Umbilical cord (tissue), 2 donors: Measurements from ENCODE around the gene EXTL1. TPM values are rescaled to one million over a fixed set of nuclear protein-coding genes. Genes with fewer than 3 reads are reported as not detected.
A peak's percentile ranks its signal among the peaks of the same experiment; 100 is the strongest.

ENCODE experiments used
- DNase-seq: peaks from one replicate; pipeline ENCODE4 v3.0.0-alpha.2; 2015; ENCODE audit warnings: low spot score
- total RNA-seq: library from RNA; depleted of rRNA; stranded (reverse); fragments of >200 nt; gene quantifications from one replicate; pipeline ENCODE4 v1.2.3, GENCODE V29; 2014; ENCODE audit warnings: low replicate concordance; ENCODE audit not compliant: insufficient read depth

EXTL1 gene
- total RNA-seq, 1 donor from 2014 or later, result 0.48 TPM

GRCh38 chr1:26067432-26067911, 45.9 kb downstream of the EXTL1 start, which contains the start of gene TRIM63:
TSS of gene TRIM63 (minus strand) at chr1:26067630. CDS start at chr1:26067494, 136 bp downstream.
- DNase-seq, result peak; percentile 31

DNA sequence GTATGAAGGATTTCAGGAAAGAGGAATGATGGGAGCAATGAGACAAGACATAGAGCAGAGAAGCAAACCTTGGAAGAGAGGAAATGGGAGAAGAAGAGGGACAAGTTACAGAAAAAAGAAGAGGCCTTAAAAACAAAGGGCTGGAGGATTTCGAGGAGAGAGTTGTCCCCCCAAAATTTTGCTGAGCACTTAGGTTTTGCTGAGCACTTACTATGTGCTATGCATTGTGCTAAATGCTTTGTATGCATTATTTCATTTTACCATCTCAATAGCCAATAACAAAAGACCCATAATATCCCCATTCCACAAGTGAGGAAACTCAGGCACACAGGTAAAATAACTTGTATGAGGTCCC, 48.3 kb downstream of the EXTL1 start:
- no peak for DNase-seq

GRCh38 chr1:26070296-26070962, 48.9 kb downstream of the EXTL1 start:
- no peak for DNase-seq

- no peak for DNase-seq
Measured at GRCh38 chr1:26070963-26071342, 49.4 kb downstream of the EXTL1 start.

GRCh38 chr1:26072305-26072704, 50.7 kb downstream of the EXTL1 start:
- no peak for DNase-seq

DNA sequence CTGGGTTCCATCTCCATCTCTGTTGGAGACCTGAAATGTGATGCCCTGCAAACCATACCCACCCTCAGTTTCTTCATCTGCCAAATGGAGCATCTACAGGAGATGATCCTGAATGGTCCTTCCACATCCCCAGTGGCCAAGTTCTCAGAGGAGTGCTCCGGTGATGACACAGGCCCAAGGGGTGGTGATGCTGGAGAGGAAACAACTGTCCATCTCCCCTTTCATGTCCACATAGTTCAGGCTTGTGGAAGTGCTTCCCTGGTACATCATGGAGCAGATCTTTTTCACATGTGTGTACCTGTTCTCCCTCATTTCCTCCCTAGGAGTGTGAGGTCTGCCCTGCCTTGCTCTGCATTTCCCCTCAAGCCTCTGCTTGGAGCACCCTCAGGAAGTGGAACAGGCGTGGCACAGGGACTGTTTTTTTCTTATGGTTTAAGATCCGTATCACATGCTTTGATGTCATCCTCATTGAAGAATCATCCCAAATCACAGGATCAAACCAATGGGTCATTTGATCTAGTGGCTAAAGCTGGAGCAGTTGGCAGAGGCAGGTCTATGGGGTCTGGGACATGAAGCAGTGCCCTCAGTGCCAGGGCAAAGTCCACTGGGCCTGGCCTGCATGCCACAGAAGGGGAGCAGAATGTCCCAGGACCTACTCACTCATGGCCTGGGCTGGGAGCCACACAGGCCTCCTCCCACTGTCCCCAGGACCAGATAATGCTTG, 54.0 kb downstream of the EXTL1 start:
- no peak for DNase-seq

DNA sequence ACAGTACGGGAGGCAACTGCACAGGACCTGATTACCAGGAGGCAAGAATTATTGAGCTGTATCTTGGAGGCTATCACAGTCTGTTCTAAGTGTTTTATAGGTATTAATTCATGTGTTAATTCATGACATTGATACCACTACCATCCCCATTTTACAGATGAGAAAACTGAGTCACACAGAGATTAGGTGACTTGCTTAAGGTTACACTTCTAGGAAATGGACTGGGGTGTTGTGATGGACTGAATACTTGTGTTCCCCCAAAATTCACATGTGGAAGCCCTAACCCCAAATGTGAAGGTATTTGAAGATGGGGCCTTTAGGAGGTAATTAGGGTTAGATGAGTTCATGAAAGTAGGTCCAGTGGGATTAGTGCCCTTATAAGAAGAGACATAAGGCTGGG, 55.9 kb downstream of the EXTL1 start:
- DNase-seq, result no peak

DNA sequence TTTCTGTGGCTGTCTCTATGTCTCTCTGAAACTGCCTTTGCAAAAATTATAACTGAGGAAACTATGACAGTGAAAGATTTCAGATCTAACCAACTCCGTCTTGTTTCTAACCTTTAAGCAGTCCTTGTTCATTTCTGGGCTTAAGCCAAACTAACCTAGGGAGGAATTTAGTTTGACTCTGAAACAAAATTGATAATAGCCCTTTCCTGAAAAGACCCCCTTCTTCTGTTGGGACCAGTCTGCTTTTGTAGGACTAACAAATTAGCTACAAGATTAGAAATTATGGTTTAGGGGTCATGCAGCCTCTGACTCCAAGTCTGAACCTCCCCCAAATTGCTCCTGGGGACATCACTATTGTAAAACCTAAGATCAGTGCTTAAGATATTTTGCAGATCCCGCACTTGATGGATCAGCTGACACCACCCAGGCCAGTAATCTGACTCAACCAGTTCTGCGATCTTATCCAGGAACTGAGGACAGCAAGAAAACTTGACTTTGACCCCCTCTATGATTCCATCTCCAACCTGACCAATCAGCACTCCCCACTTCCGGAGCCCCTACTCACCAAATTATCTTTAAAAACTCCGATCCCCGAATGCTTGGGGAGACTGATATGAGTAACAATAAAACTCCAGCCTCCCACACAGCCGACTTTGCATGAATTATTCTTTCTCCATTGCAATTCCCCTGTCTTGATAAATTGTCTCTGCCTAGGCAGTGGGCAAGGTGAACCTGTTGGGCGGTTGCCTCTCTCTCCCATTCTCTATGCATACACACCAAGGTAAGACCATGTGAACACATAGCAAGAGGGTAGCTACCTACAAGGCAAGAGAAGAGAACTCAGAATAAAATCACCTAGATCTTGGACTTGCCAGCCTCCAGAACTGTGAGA, 57.0 kb downstream of the EXTL1 start:
- peak; percentile 72 for DNase-seq

DNA sequence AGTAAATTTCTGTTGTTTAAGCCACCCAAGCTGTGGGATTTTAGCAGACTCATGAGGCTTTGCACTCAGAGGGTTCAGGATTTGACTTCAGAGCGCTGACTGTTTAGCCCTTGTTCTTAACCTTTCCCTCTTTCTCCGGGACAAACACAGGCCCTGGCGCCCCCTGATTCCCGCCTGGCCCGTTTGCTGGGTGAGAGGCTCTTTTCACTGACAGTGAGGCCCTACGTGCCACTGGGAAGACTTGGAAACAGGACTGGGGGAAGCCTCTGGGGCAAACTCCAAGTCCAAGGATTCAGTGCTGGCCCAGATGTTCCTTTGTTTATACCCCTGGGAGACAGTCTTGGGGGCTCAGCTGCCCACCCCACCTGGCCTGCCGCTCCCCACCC, 57.6 kb downstream of the EXTL1 start:
- no peak for DNase-seq

- no peak for DNase-seq
Measured at GRCh38 chr1:26079960-26080814, 58.6 kb downstream of the EXTL1 start.

DNA sequence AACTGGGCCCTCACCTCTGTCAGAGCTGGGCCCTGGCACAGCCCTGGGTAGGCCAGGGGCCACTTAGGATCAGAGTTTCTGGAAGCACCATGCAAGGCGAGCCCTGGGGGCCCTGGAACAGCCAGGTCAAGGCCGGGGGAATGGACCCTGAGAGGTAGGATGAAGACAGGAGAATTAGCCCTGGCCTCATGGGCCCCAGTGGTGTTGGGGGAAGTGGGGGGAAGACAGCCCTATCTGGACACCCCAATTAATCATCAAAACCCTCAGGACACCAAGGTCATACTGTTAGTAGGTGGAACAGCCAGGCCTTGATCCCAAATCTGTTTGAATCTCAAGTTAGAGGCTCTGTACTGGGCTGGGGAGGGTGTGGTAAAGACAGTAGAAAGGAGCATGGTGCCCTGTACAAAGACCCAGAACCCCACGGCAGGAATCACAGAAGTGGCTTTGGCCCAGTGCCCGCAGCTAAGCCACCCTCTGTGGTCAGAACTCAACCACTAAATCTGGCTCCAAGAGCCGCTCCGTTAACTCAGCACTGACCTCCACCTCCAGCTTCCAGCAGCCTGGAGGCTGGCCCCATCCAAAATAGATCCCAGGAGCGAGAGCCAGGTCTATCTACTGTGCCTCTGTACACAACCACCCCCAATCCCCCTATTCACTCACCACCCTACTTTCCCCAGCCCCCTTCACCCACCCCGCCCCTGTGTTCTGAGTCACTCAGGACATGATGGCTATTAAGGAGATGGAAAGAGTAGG, 59.9 kb downstream of the EXTL1 start:
- no peak for DNase-seq

DNA sequence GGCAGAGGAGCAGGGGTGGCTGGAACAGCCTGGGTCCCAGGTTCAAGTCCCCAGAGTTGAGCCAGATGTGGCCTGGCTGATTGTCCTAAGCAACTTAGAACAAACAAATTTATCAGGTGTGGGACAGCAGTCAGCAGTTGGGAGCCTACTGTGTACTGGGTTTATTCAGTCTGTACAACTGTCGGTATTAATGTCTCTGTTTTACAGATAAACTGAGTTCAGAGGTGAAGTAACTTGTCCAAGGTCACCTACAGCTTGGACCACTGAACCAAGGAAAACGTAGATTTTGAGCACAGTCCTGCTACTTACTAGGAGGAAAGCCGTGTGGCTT, 60.4 kb downstream of the EXTL1 start:
- DNase-seq, result no peak

DNA sequence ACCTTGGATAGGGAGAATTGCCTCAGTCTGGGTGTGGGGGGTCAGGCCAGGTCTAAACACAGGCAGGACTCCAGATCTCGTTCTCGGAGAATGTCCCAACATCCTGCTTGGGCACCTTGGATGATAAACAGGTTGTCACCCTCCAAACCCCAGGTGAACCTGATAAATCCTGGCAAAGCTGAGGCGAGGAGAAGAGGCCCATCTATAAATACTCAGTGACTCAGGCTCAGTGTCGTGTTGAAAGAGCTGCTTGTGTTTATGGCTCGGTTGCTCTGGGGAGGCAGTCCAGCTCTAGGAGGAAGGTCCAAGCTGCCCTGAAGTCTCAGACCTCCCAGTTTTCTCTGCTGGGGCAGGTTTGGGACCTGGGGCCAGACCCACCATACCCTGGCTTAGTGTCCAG, 61.6 kb downstream of the EXTL1 start:
- no peak for DNase-seq

DNA sequence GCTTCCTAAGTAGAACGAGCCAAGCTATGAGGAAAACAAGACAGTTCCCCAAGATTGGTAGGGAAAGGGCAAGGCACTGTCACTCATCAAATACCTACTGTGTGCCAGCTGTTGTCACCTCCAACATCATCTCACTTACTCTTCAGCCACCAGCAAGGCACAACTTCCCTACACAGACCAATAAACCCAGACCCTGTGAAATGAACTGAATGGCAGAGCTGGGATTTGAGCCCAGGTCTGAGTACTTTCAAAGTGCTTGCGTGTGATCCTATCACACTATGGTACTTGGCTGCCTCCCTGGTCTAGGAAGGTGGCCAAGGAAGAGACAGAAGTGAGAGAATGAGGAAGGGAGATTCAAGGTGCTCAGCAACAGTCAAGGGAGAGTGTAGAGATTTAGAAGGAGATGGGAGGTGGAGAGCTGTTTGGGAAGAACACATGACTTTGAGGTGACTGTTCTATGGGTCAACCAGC, 62.6 kb downstream of the EXTL1 start:
- no peak for DNase-seq

GRCh38 chr1:26084844-26085243, 63.3 kb downstream of the EXTL1 start:
- DNase-seq, result no peak

Other genes starting within 250 kb of the EXTL1 start
- gene SELENON, start 221.6 kb upstream of the EXTL1 start, total RNA-seq, result 17.8 TPM
- gene MTFR1L, start 201.8 kb upstream of the EXTL1 start, total RNA-seq, result 41.4 TPM
- gene AUNIP, start 162.3 kb upstream of the EXTL1 start, total RNA-seq, result 1.4 TPM
- gene PAQR7, start 146.1 kb upstream of the EXTL1 start, total RNA-seq, result 9.6 TPM
- 32.5 TPM for gene STMN1, start 115.4 kb upstream of the EXTL1 start, total RNA-seq
- 5.1 TPM for gene PAFAH2, start 23.7 kb upstream of the EXTL1 start, total RNA-seq
- gene SLC30A2, start 24.3 kb downstream of the EXTL1 start, total RNA-seq, result 1.2 TPM
- 0.96 TPM for gene TRIM63, start 45.9 kb downstream of the EXTL1 start, total RNA-seq
- gene PDIK1L, start 90.0 kb downstream of the EXTL1 start, total RNA-seq, result 14.9 TPM
- 0.72 TPM for gene FAM110D, start 137.3 kb downstream of the EXTL1 start, total RNA-seq
- gene C1orf232, start 147.2 kb downstream of the EXTL1 start, total RNA-seq, result not detected
- not detected for gene ZNF593, start 148.1 kb downstream of the EXTL1 start, total RNA-seq
- not detected for gene ZNF593OS, start 150.1 kb downstream of the EXTL1 start, total RNA-seq
- not detected for gene CNKSR1, start 155.7 kb downstream of the EXTL1 start, total RNA-seq
- 1.7 TPM for gene CATSPER4, start 168.8 kb downstream of the EXTL1 start, total RNA-seq
- gene CEP85, start 212.4 kb downstream of the EXTL1 start, total RNA-seq, result 1.7 TPM